Stimulated activated CD8-positive, alpha-beta memory T cell treated with anti-CD3 and anti-CD28 coated beads, Interleukin-12 subunit alpha, Interleukin-12 subunit beta, amount 100 ng/mL, for 24 hours (primary cell): Measurements from ENCODE around the gene NMU.
"Not testable (repeated sequence)": the region's sequence is repeated elsewhere in the genome, so short reads cannot be mapped to it uniquely, and the experiment has no call there.

ENCODE experiments used
- DNase-seq: peaks from one replicate; pipeline ENCODE4 v3.0.0-alpha.2; 2020; ENCODE audit errors: extremely low read depth

NMU gene

DNA sequence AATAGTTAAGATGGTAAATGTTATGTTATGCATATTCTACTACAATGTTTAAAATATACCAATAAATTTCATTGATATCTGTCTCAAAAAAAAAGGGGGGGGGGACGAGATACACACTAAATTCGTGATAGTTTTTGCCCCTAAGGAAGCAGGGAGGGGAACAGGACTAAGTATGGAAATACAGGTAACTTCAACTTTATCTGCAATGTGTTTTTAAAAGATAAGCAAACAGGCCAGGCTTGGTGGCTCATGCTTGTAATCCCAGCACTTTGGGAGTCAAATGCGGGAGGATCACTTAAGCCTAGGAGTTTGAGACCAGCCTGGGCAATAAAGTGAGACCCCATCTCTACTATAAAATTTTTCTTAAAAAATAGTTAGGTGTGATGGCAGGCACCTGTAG, 76.0 kb downstream of the NMU start:
- no peak for DNase-seq

DNA sequence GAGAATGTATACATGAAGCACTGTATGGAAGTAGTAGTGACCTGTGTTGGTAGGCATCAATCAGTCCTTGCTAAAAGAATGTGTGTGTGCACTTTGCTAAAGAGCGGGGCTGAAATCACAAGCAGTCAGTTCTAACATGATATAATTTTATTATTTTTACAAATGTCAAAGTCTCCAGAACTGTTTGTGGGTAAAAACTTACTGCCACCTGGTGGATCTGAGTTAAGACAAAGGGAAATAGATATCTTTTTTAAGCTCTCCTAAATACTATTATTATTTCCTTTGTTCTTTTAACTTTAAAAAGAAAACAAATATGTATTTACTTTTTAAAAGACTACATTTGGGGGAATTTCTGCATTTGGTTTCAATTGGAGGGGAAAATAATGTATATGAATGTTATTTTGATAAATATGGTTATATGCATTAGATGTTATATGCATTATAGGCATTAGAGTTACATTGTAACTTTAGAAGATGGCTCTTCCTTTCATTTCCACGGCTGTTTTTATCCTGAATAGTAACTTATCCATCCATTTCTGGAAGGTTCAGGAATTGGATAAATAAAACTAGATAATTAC, 81.6 kb downstream of the NMU start:
- no peak for DNase-seq

DNA sequence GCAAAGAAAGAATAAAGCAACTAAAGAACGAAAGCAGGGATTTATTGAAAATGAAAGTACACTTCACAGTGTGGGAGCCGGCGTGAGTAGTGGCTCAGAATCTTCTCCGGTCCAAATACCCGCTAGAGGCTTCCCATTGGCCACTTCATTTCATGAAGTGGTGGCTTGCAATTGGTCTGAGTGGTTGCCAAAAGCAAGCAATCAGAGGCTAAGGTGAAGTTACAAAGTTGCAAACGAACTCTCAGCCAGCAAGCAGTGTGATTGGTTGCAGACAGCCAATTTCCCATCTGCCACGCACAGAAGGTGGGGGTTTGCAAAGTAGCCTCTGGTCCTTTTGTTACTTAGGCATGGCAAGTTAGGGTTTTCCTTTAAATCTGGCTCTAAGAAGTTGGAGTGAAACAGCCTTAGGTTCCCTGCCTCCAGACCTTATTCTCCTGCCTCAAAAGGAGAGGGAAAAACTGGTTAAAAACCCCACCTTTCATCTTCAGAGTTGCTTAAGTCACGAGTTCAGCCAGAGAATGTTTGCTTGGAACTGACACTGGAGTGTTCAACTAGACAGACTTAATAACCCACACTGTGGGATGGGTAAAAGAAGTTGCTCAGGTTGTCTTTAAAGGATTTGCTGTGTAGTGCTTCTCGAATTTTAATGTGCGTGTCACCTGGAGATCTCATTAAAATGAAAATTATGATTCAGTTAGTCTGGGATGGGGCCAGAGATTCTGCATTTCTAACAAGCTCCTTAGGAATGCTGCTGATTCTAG, 82.5 kb downstream of the NMU start:
- no peak for DNase-seq

DNA sequence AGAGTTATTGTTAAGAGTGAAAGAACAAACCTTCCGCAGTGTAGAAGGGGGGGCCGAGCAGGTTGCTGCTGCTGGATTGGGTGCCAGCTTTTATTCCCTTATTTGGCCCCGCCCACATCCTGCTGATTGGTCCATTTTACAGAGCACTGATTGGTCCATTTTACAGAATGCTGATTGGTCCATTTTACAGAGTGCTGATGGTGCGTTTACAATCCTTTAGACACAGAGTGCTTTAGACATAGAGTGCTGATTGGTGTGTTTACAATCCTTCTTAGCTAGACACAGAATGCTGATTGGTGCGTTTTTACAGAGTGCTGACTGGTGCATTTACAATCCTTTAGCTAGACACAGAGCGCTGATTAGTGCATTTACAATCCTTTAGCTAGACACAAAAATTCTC, 84.1 kb downstream of the NMU start:
- DNase-seq: not testable (repeated sequence)

DNA sequence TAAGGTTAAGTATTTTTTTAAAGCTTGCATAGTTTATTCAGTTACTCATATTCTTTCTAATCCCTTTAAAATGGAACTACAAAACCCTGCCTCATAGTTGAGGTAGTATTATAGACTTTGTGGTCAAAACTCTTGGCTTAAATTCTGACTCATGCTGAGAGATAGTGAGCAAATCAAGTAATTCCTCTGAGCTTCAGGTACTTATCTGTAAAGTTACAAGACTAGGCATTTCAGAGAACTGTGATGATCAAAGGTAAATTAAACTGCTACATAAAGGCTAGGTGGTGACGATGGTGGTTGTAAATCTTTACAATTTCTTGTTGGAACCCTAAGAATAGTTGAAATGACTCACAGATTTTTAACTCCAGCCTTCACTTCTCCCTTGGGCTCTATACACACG, 86.2 kb downstream of the NMU start:
- DNase-seq: no peak

DNA sequence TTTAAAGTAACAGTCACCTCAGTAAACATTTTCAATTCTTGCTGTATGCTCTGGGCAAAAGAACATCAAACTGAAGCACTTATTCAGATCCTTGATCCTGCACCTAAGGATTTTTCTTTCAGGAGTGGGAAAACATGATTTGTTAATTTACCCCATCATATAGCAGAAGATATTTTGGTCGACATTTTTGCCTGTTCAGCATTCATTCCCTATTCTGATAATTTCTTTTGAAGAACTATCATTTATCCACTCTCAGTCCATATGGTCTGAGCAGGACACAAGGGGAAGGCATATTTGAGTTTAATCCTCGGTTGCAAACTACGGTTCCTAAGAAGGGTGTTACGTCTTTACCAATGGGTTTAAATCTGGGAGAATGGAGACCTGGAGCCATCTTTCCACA, 88.2 kb downstream of the NMU start:
- no peak for DNase-seq

- no peak for DNase-seq
Measured at GRCh38 chr4:55547466-55547770, 88.7 kb downstream of the NMU start.

DNA sequence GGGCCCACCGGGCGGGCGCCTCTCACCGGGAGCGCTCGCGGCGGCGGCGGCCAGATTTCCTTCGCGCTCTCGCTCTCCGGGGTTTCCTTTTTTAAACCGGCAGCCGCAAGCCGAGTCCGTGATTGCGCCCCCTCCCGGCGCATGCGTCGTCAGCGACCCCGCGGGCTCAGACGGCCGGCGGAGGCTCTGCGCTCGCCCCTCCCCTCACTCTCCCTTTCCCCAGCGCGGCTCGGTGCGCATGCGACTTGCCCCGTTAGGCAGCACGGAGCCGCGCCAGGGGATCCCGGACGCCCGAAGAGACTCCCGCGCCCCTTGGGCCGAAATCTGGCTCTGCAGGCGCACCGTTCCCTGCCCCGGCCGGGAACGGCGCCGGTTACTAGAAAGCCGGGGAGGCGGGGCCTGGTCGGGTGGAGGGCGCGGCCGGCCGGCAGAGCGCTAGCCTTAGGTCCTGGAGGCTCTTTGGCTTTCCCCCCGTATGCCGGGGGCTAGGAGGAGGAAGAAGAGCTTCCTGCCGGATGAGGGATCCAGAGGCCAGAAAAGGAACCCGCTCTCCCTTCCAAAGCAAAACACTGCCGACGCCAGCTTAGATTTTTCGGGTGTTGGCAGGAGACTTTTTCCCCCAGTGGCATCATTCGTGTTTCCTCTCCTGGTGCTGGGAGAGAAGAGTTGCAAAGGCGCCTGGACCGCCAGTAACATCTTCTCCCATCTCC, 89.2 kb downstream of the NMU start, which contains the start of gene CLOCK:
Gene CLOCK (minus strand): TSS at position 154 of the 710 bp plus-strand sequence. CDS start 64,124 bp downstream, outside the sequence.
- peak; percentile 67 for DNase-seq

DNA sequence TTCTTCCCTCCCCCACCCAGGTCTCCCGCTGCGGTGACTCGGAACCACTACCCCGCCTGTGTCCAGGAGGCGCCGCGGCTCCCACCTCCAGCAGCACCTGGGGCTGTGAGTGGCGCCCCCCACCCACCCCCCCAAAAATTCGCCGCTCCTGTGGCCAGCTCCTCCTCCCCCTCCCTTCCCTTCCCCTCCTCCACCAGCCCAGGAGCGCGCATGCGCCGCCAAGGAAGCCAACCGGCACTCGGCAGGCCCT, 89.7 kb downstream of the NMU start:
- no peak for DNase-seq

- DNase-seq: peak; percentile 28
Measured at GRCh38 chr4:55545641-55546505, 90.2 kb downstream of the NMU start.
